CD4-positive, alpha-beta T cell (primary cell): ENCODE data around the gene AIF1. TPM values are rescaled to one million over a fixed set of nuclear protein-coding genes. Genes with fewer than 3 reads are reported as not detected.
A peak's percentile ranks its signal among the peaks of the same experiment; 100 is the strongest.

ENCODE experiments used
- ATAC-seq: fragments of 200-7000 bp; cut with Tn5 transposase; one replicate; pipeline ENCODE4 v1.10.0; 2022; ENCODE audit warnings: mild to moderate bottlenecking; ENCODE audit not compliant: poor library complexity
- CTCF ChIA-PET: fragments of 350-600 bp; sonication (Branson Sonifier 250); formaldehyde crosslinking; loops from one replicate; lab custom pipeline; 2021; ENCODE audit warnings: antibody characterized with exemption, inconsistent platforms; lab: Charles Lee
- POLR2A ChIA-PET: fragments of 350-600 bp; sonication (Branson Sonifier 250); formaldehyde crosslinking; loops from one replicate; lab custom pipeline; 2021; ENCODE audit warnings: antibody characterized with exemption, inconsistent platforms; lab: Charles Lee
- DNase-seq, 14 experiments: peaks; one replicate each; pipeline ENCODE4 v3.0.0-alpha.2; 2013 to 2020; ENCODE audit warnings: mixed read lengths in 2 of 14
- H3K27ac ChIP-seq, 2 donors: one replicate each; pipeline versions ENCODE4 v1.5.1 to v1.7.0; 2013; ENCODE audit warnings: low read length in 2 of 2, low read depth in 1 of 2, mild to moderate bottlenecking in 1 of 2
- H3K27me3 ChIP-seq, 2 experiments: 1 replicate in 1 of 2; 2 replicates in 1 of 2; pipeline versions ENCODE4 v1.6.1 to v1.7.0; 2013; ENCODE audit warnings: low read length in 2 of 2, control low read depth in 1 of 2, mild to moderate bottlenecking in 1 of 2, moderate library complexity in 1 of 2; ENCODE audit not compliant: insufficient read depth in 2 of 2, control insufficient read depth in 1 of 2
- H3K36me3 ChIP-seq: one replicate; pipeline ENCODE4 v1.6.1; 2013; ENCODE audit warnings: low read length, control low read depth; ENCODE audit not compliant: insufficient read depth
- H3K4me1 ChIP-seq: one replicate; pipeline ENCODE4 v1.6.1; 2013; ENCODE audit warnings: low read length, control low read depth; ENCODE audit not compliant: insufficient read depth
- H3K4me3 ChIP-seq: one replicate; pipeline ENCODE4 v1.5.1; 2013; ENCODE audit warnings: mild to moderate bottlenecking, low read length, moderate library complexity
- H3K9me3 ChIP-seq, 2 experiments: 1 replicate in 1 of 2; 2 replicates in 1 of 2; pipeline versions ENCODE4 v1.6.1 to v1.7.0; 2013; ENCODE audit warnings: low read length in 2 of 2, mild to moderate bottlenecking in 2 of 2, control low read depth in 1 of 2, moderate library complexity in 1 of 2; ENCODE audit not compliant: control insufficient read depth in 1 of 2, insufficient read depth in 1 of 2
- H3K27ac Mint-ChIP-seq: one replicate; pipeline ENCODE4 v1.8.0; 2020; ENCODE audit warnings: mixed read lengths
- H3K27me3 Mint-ChIP-seq: one replicate; pipeline ENCODE4 v1.8.0; 2021; ENCODE audit warnings: mixed read lengths
- H3K36me3 Mint-ChIP-seq: one replicate; pipeline ENCODE4 v1.8.0; 2021; ENCODE audit warnings: low read depth, mixed read lengths
- H3K4me1 Mint-ChIP-seq: one replicate; pipeline ENCODE4 v1.8.0; 2021; ENCODE audit warnings: low read depth, mixed read lengths
- H3K4me3 Mint-ChIP-seq: one replicate; pipeline ENCODE4 v1.8.0; 2020; ENCODE audit warnings: mild to moderate bottlenecking, mixed read lengths
- H3K9me3 Mint-ChIP-seq: one replicate; pipeline ENCODE4 v1.8.0; 2020; ENCODE audit warnings: mixed read lengths
- intact Hi-C, 2 experiments: fragments of 100-400 bp; cut with DNase I in 1 of 2; cut with micrococcal nuclease in 1 of 2; formaldehyde crosslinking; loops; one replicate each; pipeline versions ENCODE4 v1.15.1 to v1.9.0; 2023 to 2025; cut with DNase I, micrococcal nuclease
- total RNA-seq, 174 experiments: library from RNA in 2 of 174; stranded (reverse) in 2 of 174; gene quantifications; one replicate each; pipeline ENCODE4 v1.2.3 and lab custom pipeline; 2021 to 2026
- TF ChIP-seq, protein P1 (sequence below): fragments of 200-600 bp; IDR thresholded peaks from one replicate; pipeline ENCODE4 v1.8.0; 2022; ENCODE audit warnings: antibody characterized with exemption, mild to moderate bottlenecking

Gene AIF1
- total RNA-seq, 2 experiments from 2014 or later, result 31.8 to 35.5 TPM

DNA sequence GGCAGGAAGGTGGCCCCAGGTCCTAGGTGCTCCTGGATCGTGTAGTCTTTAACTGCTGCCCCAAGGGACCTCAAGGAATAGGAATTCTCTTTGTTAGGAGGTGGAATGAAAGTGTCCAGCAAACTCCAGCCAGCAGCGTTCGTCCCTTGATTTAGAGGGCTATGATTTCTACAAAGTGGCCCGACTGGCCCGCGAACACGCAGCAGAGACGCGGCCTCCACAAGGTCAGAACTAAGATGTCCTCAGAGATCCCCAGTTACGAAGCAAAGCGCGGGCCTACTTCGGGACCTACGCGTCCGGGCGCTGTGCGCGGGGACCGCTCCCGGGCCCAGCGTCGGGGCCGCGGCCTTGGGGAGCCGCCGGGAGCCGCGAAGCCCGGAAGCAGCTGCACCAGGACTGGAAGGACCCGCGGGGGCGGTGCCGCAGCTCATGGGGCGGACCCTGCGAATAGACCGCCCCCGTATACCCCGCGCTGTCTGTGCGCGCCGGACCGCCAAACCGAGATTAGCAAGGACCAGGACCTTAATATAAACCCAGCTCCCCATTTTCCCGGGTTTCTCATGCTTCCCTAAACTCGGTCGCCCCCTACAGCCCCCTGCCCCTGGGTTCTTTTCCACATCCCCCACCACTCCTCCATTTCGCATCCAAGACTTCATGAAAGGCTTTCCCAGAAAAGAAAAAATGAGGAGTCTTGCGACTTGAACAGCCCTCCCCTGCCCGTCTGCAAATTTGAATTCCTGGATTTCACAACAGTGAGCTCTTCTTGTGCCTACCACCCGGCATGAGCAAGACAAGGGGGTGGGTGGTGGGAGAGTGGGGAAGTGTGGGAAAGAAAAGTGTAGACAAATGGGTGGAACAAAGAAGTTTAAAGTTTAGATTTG is 45.6 kb downstream of the AIF1 start, which contains the start of gene C6orf47:
Gene C6orf47, minus strand, starts transcription at position 398 of the 881 bp plus-strand sequence. CDS start 831 bp downstream, outside the sequence.
- no peaks in the 10 kb centered on the region for H3K27me3 Mint-ChIP-seq
- peak within 1 kb of the TSS; percentile 95 for H3K4me3 Mint-ChIP-seq
- Histone ChIP-seq H3K4me1 (peaks cover 73% of the 10 kb centered on the region), H3K27ac (peak within 1 kb of the TSS; percentile 70 to 71), H3K27me3 (no peaks in the 10 kb centered on the region), H3K36me3 (peaks cover 48% of the 10 kb centered on the region), H3K9me3 (no peaks in the 10 kb centered on the region), H3K4me3 (peak within 1 kb of the TSS; percentile 80)
- POLR2A ChIA-PET, result interaction anchor here (1.0 to 7.9 kb wide), 13 partner anchors 7 to 202 kb away, joined by 3 to 250 read pairs (median 5); partner anchors contain the start of genes ABHD16A, APOM, ATP6V1G2 and BAG6
- intact Hi-C loops, result loop anchor here (1.0 to 10.0 kb wide), 5 partner anchors 8 to 1544 kb away; partner anchors contain the start of genes BAG6 (in 2 of the 2), ABCF1 (in 1 of the 2), GPSM3 (in 1 of the 2) and HSD17B8 (in 1 of the 2)
- H3K9me3 Mint-ChIP-seq, result no peaks in the 10 kb centered on the region
- peaks cover 67% of the 10 kb centered on the region for H3K36me3 Mint-ChIP-seq
- peak; percentile 42 for ATAC-seq
- peak; percentile 45 to 87 (median 74) for DNase-seq
- peak within 1 kb of the TSS; percentile 94 for H3K27ac Mint-ChIP-seq
- TF ChIP-seq, protein P1, sequence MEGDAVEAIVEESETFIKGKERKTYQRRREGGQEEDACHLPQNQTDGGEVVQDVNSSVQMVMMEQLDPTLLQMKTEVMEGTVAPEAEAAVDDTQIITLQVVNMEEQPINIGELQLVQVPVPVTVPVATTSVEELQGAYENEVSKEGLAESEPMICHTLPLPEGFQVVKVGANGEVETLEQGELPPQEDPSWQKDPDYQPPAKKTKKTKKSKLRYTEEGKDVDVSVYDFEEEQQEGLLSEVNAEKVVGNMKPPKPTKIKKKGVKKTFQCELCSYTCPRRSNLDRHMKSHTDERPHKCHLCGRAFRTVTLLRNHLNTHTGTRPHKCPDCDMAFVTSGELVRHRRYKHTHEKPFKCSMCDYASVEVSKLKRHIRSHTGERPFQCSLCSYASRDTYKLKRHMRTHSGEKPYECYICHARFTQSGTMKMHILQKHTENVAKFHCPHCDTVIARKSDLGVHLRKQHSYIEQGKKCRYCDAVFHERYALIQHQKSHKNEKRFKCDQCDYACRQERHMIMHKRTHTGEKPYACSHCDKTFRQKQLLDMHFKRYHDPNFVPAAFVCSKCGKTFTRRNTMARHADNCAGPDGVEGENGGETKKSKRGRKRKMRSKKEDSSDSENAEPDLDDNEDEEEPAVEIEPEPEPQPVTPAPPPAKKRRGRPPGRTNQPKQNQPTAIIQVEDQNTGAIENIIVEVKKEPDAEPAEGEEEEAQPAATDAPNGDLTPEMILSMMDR, result no peak
- H3K4me1 Mint-ChIP-seq, result peaks cover 73% of the 10 kb centered on the region
- CTCF ChIA-PET, result interaction anchor here (0.8 to 2.7 kb wide), 3 partner anchors 8 to 202 kb away, joined by 3 to 9 read pairs (median 3); partner anchors contain the start of genes BAG6 and NEU1

DNA sequence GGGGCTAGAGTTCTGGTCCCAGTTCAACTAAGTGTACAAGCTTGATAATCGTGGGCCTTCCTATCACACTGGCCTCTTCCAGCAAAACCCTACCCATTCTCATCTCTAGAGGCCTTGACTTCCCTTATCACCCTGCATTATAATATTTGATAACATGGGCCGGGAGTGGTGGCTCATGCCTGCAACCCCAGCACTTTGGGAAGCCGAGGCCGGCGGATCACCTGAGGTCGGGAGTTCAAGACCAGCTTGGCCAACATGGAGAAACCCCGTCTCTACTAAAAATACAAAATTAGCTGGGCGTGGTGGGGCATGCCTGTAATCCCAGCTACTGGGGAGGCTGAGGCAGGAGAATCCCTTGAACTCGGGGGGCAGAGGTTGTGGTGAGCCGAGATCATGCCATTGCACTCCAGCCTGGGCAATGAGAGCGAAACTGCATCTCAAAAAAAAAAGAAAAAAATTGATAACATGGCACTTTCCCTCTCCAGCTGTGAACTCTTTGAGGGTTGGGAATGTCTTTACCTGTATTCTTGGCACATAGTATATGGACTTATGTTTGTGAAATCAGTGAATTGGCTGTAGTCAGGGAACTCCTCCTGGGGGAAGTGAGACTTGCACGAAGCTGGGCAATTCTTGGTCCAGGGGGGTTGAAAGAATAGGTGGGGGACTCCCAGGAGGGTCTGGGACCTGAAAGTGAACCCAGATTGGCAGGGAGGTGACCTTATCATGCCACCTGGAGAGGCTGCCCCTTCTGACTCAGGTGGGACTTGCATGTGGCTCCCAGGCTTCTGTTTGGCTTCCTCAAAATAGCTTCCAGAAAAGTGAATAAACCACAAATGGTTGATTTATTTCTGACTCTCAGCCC is 46.5 kb downstream of the AIF1 start:
- peak overlapping the region; percentile 95 for H3K4me3 Mint-ChIP-seq
- Histone ChIP-seq H3K9me3 (no peaks in the 10 kb centered on the region), H3K27ac (peak overlapping the region; percentile 47 to 70), H3K36me3 (peaks cover 45% of the 10 kb centered on the region), H3K4me3 (peak overlapping the region; percentile 80), H3K4me1 (peaks cover 74% of the 10 kb centered on the region), H3K27me3 (no peaks in the 10 kb centered on the region)
- ChIA-PET POLR2A (interaction anchor here (0.7 to 7.9 kb wide), 14 partner anchors 8 to 201 kb away, joined by 3 to 250 read pairs (median 5); partner anchors contain the start of genes ABHD16A, APOM, ATP6V1G2 and BAG6), CTCF (interaction anchor here (0.8 to 2.7 kb wide), 2 partner anchors 9 to 201 kb away, joined by 3 to 9 read pairs; partner anchors contain the start of genes BAG6 and NEU1)
- peaks cover 72% of the 10 kb centered on the region for H3K4me1 Mint-ChIP-seq
- DNase-seq (peak in 1 of 14 experiments; percentile 25), ATAC-seq (no peak)
- peaks cover 70% of the 10 kb centered on the region for H3K36me3 Mint-ChIP-seq
- intact Hi-C loops, result loop anchor here in 1 of 2 experiments (2.0 to 10.0 kb wide), 4 partner anchors 41 to 1543 kb away; partner anchors contain the start of genes ABCF1, GPSM3, HSD17B8 and PBX2
- TF ChIP-seq, protein P1, result no peak
- peak overlapping the region; percentile 94 for H3K27ac Mint-ChIP-seq
- no peaks in the 10 kb centered on the region for H3K9me3 Mint-ChIP-seq
- H3K27me3 Mint-ChIP-seq, result no peaks in the 10 kb centered on the region
